SU-DHL-6 (cell line): Measurements from ENCODE around the gene CSF1.

Experiments used
- CTCF ChIP-seq: fragments of 200-600 bp; sonication (generic); IDR thresholded peaks from one replicate; pipeline ENCODE4 v1.5.1; 2017; ENCODE audit warnings: antibody characterized with exemption, mild to moderate bottlenecking, low read length, moderate library complexity; ENCODE audit not compliant: insufficient read depth, poor library complexity, severe bottlenecking
- EZH2phosphoT487 ChIP-seq: fragments of 200-600 bp; sonication (generic), shearing (Covaris generic); conservative IDR thresholded peaks from 2 replicates; pipeline ENCODE4 v1.6.1; 2018; ENCODE audit warnings: mild to moderate bottlenecking, antibody characterized with exemption, low read length, moderate library complexity, mixed read lengths

GRCh38 chr1:109906160-109906838, 4.3 kb upstream of the CSF1 start:
- TF ChIP-seq CTCF (no peak), EZH2phosphoT487 (no peak)
